ENCODE results near the gene TAOK1. TPM values are rescaled to one million over a fixed set of nuclear protein-coding genes. Genes with fewer than 3 reads are reported as not detected.

TAOK1 gene
- total and polyA plus RNA-seq, 2 donors (not counting 1 experiment from before 2014, with no cell fraction given), result 9.8 to 80.7 TPM

DNA sequence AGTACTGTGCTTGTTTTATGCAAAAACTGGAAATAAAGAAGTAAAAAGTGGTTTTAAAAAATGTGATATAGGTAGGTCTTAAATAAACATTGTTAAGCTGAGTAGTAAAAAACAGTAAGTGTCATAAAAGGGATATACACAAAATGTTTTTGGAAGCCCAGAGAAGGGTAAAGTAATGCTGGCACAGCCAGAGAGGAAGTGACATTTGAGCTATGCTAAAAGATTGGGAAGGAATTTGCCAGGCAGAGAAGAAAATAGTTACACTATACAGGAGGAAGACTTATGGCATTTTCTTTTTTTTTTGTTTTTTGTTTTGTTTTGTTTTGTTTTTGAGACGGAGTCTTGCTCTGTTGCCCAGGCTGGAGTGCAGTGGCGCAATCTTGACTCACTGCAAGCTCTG is 40.8 kb upstream of the TAOK1 start:
- Histone ChIP-seq H3K9me3 (ENCODE audit: control extremely low read depth in 1 of 3, control insufficient read depth in 2 of 3, insufficient read depth in 1 of 3, low read length in 2 of 3) (no peaks in the 10 kb centered on the region), H4K20me1 (ENCODE audit: control insufficient read depth, insufficient read depth, low read length, poor library complexity, severe bottlenecking) (no peaks in the 10 kb centered on the region), H2AFZ (ENCODE audit: insufficient read depth, low read depth, low read length, poor library complexity, severe bottlenecking) (no peak overlapping the region), H3K4me1 (ENCODE audit: control insufficient read depth in 2 of 2, insufficient read depth in 2 of 2, low read length in 2 of 2) (no peaks in the 10 kb centered on the region), H3K9ac (ENCODE audit: low read length) (no peak overlapping the region), H3K4me3 (ENCODE audit: control extremely low read depth in 1 of 5, extremely low read depth in 1 of 5, insufficient read depth in 1 of 5, low read depth in 2 of 5, low read length in 4 of 5) (no peak overlapping the region), H3K36me3 (replicated peaks in 1 of 2; ENCODE audit: control extremely low read depth in 1 of 2, control insufficient read depth in 1 of 2, extremely low read depth in 1 of 2, insufficient read depth in 2 of 2, low read length in 1 of 2) (no peaks in the 10 kb centered on the region), H3K4me2 (replicated peaks; ENCODE audit: low read depth, low read length, poor library complexity, severe bottlenecking) (no peak overlapping the region), H3K27ac (ENCODE audit: low read length in 2 of 2) (no peak overlapping the region), H3K79me2 (ENCODE audit: control insufficient read depth, insufficient read depth, low read length) (no peaks in the 10 kb centered on the region), H3K27me3 (replicated peaks in 1 of 4; ENCODE audit: control extremely low read depth in 1 of 4, control insufficient read depth in 3 of 4, insufficient read depth in 4 of 4, low read length in 3 of 4) (no peaks in the 10 kb centered on the region)
- 92% methylated on average over 2 of the region's 2 CpGs for WGBS (ENCODE audit: insufficient coverage)
- H3K9me3 Mint-ChIP-seq (ENCODE audit: insufficient read depth), result no peaks in the 10 kb centered on the region
- peaks cover 3% of the 10 kb centered on the region for H3K27me3 Mint-ChIP-seq
- ChIA-PET CTCF (interaction anchor here (0.8 to 1.0 kb wide), 2 partner anchors 13 to 21 kb away, joined by 3 read pairs; no protein-coding TSS in a partner anchor), POLR2A (interaction anchor here (0.7 kb wide), 1 partner anchor 1030 kb away, joined by 3 read pairs; the partner anchor contains the start of gene TMEM97)
- ATAC-seq (ENCODE audit: low read depth), result no peak
- no peak overlapping the region for H3K27ac Mint-ChIP-seq
- no peak for DNase-seq
- no peaks in the 10 kb centered on the region for H3K4me1 Mint-ChIP-seq
- intact Hi-C loops (cut with micrococcal nuclease), result no loop called here
- TF ChIP-seq EZH2 (IDR thresholded peaks at IDR 0.05; ENCODE audit: borderline replicate concordance, insufficient read depth, low read depth, low read length, poor library complexity, severe bottlenecking), result no peak
- TF ChIP-seq, protein P1, sequence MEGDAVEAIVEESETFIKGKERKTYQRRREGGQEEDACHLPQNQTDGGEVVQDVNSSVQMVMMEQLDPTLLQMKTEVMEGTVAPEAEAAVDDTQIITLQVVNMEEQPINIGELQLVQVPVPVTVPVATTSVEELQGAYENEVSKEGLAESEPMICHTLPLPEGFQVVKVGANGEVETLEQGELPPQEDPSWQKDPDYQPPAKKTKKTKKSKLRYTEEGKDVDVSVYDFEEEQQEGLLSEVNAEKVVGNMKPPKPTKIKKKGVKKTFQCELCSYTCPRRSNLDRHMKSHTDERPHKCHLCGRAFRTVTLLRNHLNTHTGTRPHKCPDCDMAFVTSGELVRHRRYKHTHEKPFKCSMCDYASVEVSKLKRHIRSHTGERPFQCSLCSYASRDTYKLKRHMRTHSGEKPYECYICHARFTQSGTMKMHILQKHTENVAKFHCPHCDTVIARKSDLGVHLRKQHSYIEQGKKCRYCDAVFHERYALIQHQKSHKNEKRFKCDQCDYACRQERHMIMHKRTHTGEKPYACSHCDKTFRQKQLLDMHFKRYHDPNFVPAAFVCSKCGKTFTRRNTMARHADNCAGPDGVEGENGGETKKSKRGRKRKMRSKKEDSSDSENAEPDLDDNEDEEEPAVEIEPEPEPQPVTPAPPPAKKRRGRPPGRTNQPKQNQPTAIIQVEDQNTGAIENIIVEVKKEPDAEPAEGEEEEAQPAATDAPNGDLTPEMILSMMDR (IDR thresholded peaks at IDR 0.05), result no peak
- H3K4me3 Mint-ChIP-seq, result no peak overlapping the region

DNA sequence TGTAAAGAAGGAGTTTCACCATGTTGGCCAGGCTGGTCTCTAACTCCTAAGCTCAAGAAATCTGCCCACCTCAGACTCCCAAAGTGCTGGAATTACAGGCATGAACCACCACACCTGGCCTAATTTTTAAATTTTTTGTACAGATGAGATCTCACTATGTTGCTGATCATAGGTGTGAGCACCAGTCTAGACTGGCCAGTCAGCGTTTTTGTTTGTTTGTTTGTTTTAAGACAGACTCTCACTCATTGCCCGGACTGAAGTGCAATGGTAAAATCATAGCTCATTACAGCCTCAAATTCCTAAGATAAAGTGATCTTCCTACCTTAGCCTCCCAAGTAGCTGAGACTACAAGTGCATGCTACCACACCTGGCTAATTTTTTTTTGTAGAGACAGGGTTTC is 38.0 kb upstream of the TAOK1 start:
- intact Hi-C loops (cut with micrococcal nuclease), result no loop called here

More for the DNA sequence above, 38.0 kb upstream of the TAOK1 start:
- TF ChIP-seq, protein P1 (IDR thresholded peaks at IDR 0.05), result no peak
- TF ChIP-seq EZH2 (IDR thresholded peaks at IDR 0.05; ENCODE audit: borderline replicate concordance, insufficient read depth, low read depth, low read length, poor library complexity, severe bottlenecking), result no peak
- POLR2A ChIA-PET, result interaction anchor here (0.6 kb wide), 1 partner anchor 18 kb away, joined by 6 read pairs; no protein-coding TSS in a partner anchor
- Histone ChIP-seq H3K4me3 (ENCODE audit: control extremely low read depth in 1 of 5, extremely low read depth in 1 of 5, insufficient read depth in 1 of 5, low read depth in 2 of 5, low read length in 4 of 5) (no peak overlapping the region), H3K27me3 (replicated peaks in 1 of 4; ENCODE audit: control extremely low read depth in 1 of 4, control insufficient read depth in 3 of 4, insufficient read depth in 4 of 4, low read length in 3 of 4) (no peaks in the 10 kb centered on the region), H3K4me2 (replicated peaks; ENCODE audit: low read depth, low read length, poor library complexity, severe bottlenecking) (no peak overlapping the region), H3K27ac (ENCODE audit: low read length in 2 of 2) (no peak overlapping the region), H2AFZ (ENCODE audit: insufficient read depth, low read depth, low read length, poor library complexity, severe bottlenecking) (no peak overlapping the region), H3K4me1 (ENCODE audit: control insufficient read depth in 2 of 2, insufficient read depth in 2 of 2, low read length in 2 of 2) (no peaks in the 10 kb centered on the region), H3K36me3 (replicated peaks in 1 of 2; ENCODE audit: control extremely low read depth in 1 of 2, control insufficient read depth in 1 of 2, extremely low read depth in 1 of 2, insufficient read depth in 2 of 2, low read length in 1 of 2) (no peaks in the 10 kb centered on the region), H4K20me1 (ENCODE audit: control insufficient read depth, insufficient read depth, low read length, poor library complexity, severe bottlenecking) (no peaks in the 10 kb centered on the region), H3K9me3 (ENCODE audit: control extremely low read depth in 1 of 3, control insufficient read depth in 2 of 3, insufficient read depth in 1 of 3, low read length in 2 of 3) (no peaks in the 10 kb centered on the region), H3K79me2 (ENCODE audit: control insufficient read depth, insufficient read depth, low read length) (no peaks in the 10 kb centered on the region), H3K9ac (ENCODE audit: low read length) (no peak overlapping the region)
- peaks cover 5% of the 10 kb centered on the region for H3K27me3 Mint-ChIP-seq
- no peak overlapping the region for H3K4me3 Mint-ChIP-seq
- no peak for ATAC-seq (ENCODE audit: low read depth)
- H3K9me3 Mint-ChIP-seq (ENCODE audit: insufficient read depth), result no peaks in the 10 kb centered on the region
- CTCF ChIA-PET, result interaction anchor here (1.0 to 1.4 kb wide), 2 partner anchors 15 to 18 kb away, joined by 3 to 5 read pairs; no protein-coding TSS in a partner anchor
- DNase-seq, result no peak
- no peak overlapping the region for H3K27ac Mint-ChIP-seq
- peaks cover 2% of the 10 kb centered on the region for H3K4me1 Mint-ChIP-seq
- no CpG with 5 or more reads among the region's 2 CpGs for WGBS (ENCODE audit: insufficient coverage)

All from B cell (primary cell).